Measurements from ENCODE around the gene SPRED3.

The SPRED3 gene

DNA sequence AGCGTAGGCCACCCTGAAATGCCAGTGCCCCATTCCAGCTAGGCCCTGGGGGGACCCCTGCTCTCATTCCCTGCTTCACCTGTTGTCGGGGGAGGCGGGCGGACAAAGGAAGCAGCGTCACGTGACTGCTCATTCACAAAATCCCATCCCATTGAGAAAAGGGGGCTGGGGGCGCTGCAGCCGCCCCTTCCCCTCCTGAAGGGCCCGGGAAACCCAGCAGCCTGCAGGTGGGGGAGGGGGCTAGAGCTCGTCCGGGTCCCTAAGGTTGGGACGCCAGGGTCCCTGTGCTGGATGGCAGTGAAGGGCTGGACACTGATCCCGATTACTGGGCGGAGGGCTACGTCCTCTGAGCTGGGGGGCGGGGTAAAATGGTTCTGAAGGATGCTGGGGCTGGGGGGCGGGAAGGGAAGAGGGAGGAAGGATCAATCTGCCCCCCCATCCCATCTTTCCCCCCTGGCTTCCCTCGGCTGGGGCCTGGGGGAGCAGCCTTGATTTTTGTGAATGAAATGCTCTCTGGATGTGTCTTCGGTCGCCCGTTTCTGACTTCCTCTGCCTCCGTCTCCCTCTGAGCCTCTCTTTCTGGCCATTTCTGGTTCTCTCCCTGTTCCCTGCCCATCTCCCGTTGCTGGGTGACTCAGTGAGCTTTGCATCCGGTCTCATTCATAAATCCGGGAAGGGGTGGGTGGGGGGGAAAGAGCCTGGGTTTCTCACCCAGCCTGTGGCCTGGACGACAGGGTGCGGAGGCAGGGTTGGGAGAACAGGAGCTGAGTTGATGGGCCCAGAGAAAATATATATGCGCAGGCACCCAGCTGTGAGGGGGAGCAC lies 816 bp downstream of the SPRED3 start:
- H3K9me3 ChIP-seq (ENCODE audit: insufficient read depth, low read length, severe bottlenecking): no peaks in the 10 kb centered on the region
- no peaks in the 10 kb centered on the region for H3K79me2 ChIP-seq (ENCODE audit: insufficient read depth, low read length)
- peaks cover 10% of the 10 kb centered on the region; the same call in 1 of the 2 replicates for H3K36me3 ChIP-seq (ENCODE audit: insufficient read depth, low read length)
- DNase-seq: no peak
- peak overlapping the region; percentile 47; the same call in 1 of the 2 replicates for H3K27ac ChIP-seq (ENCODE audit: low read length)
- H3K9ac ChIP-seq (ENCODE audit: low read depth, low read length): peak overlapping the region; percentile 58
- H2AFZ ChIP-seq (ENCODE audit: low read depth, low read length): peak overlapping the region; percentile 95; the same call in 1 of the 2 replicates
- ATAC-seq (ENCODE audit: insufficient read depth, low read depth): no peak
- TF ChIP-seq EZH2 (IDR thresholded peaks at IDR 0.05; ENCODE audit: borderline replicate concordance, low read depth, low read length, severe bottlenecking): no peak
- TF ChIP-seq, protein P1, sequence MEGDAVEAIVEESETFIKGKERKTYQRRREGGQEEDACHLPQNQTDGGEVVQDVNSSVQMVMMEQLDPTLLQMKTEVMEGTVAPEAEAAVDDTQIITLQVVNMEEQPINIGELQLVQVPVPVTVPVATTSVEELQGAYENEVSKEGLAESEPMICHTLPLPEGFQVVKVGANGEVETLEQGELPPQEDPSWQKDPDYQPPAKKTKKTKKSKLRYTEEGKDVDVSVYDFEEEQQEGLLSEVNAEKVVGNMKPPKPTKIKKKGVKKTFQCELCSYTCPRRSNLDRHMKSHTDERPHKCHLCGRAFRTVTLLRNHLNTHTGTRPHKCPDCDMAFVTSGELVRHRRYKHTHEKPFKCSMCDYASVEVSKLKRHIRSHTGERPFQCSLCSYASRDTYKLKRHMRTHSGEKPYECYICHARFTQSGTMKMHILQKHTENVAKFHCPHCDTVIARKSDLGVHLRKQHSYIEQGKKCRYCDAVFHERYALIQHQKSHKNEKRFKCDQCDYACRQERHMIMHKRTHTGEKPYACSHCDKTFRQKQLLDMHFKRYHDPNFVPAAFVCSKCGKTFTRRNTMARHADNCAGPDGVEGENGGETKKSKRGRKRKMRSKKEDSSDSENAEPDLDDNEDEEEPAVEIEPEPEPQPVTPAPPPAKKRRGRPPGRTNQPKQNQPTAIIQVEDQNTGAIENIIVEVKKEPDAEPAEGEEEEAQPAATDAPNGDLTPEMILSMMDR (IDR thresholded peaks at IDR 0.05; ENCODE audit: borderline replicate concordance, extremely low read depth, low read length, poor library complexity, severe bottlenecking): no peak
- H3K4me1 ChIP-seq (ENCODE audit: insufficient read depth, low read length): peaks cover 50% of the 10 kb centered on the region
- peak overlapping the region; percentile 100 for H3K4me2 ChIP-seq (ENCODE audit: insufficient read depth, low read length)
- H4K20me1 ChIP-seq (ENCODE audit: insufficient read depth, low read length): peaks cover 28% of the 10 kb centered on the region
- H3K27me3 ChIP-seq (ENCODE audit: insufficient read depth, low read length, poor library complexity): no peaks in the 10 kb centered on the region
- peak overlapping the region in 1 of 2 experiments; percentile 88; a peak in 2 of 4 replicates for H3K4me3 ChIP-seq (ENCODE audit: low read depth in 1 of 2, low read length in 2 of 2)

GRCh38 chr19:38389957-38390924 lies 1.7 kb downstream of the SPRED3 start:
- DNase-seq: no peak
- H3K27me3 ChIP-seq (ENCODE audit: insufficient read depth, low read length, poor library complexity): no peaks in the 10 kb centered on the region
- no peak overlapping the region for H3K4me2 ChIP-seq (ENCODE audit: insufficient read depth, low read length)
- no peak overlapping the region for H3K27ac ChIP-seq (ENCODE audit: low read length)
- peaks cover 1% of the 10 kb centered on the region; the same call in 1 of the 2 replicates for H3K36me3 ChIP-seq (ENCODE audit: insufficient read depth, low read length)
- ATAC-seq (ENCODE audit: insufficient read depth, low read depth): no peak
- H3K79me2 ChIP-seq (ENCODE audit: insufficient read depth, low read length): no peaks in the 10 kb centered on the region
- peaks cover 19% of the 10 kb centered on the region for H4K20me1 ChIP-seq (ENCODE audit: insufficient read depth, low read length)
- TF ChIP-seq EZH2 (IDR thresholded peaks at IDR 0.05; ENCODE audit: borderline replicate concordance, low read depth, low read length, severe bottlenecking): no peak
- peaks cover 41% of the 10 kb centered on the region for H3K4me1 ChIP-seq (ENCODE audit: insufficient read depth, low read length)
- no peak overlapping the region for H2AFZ ChIP-seq (ENCODE audit: low read depth, low read length)
- no peak overlapping the region for H3K4me3 ChIP-seq (ENCODE audit: low read depth in 1 of 2, low read length in 2 of 2)
- H3K9me3 ChIP-seq (ENCODE audit: insufficient read depth, low read length, severe bottlenecking): no peaks in the 10 kb centered on the region
- no peak overlapping the region for H3K9ac ChIP-seq (ENCODE audit: low read depth, low read length)

GRCh38 chr19:38391911-38392464 lies 3.5 kb downstream of the SPRED3 start:
- H3K9me3 ChIP-seq (ENCODE audit: insufficient read depth, low read length, severe bottlenecking): no peaks in the 10 kb centered on the region
- H3K36me3 ChIP-seq (ENCODE audit: insufficient read depth, low read length): no peaks in the 10 kb centered on the region
- no peak overlapping the region for H3K4me2 ChIP-seq (ENCODE audit: insufficient read depth, low read length)
- no peak for DNase-seq
- no peak overlapping the region for H3K9ac ChIP-seq (ENCODE audit: low read depth, low read length)
- TF ChIP-seq EZH2 (IDR thresholded peaks at IDR 0.05; ENCODE audit: borderline replicate concordance, low read depth, low read length, severe bottlenecking): no peak
- no peak for ATAC-seq (ENCODE audit: insufficient read depth, low read depth)
- H3K27me3 ChIP-seq (ENCODE audit: insufficient read depth, low read length, poor library complexity): no peaks in the 10 kb centered on the region
- no peaks in the 10 kb centered on the region for H3K79me2 ChIP-seq (ENCODE audit: insufficient read depth, low read length)
- no peak overlapping the region for H3K4me3 ChIP-seq (ENCODE audit: low read depth in 1 of 2, low read length in 2 of 2)
- H2AFZ ChIP-seq (ENCODE audit: low read depth, low read length): no peak overlapping the region
- peaks cover 24% of the 10 kb centered on the region for H3K4me1 ChIP-seq (ENCODE audit: insufficient read depth, low read length)
- peaks cover 12% of the 10 kb centered on the region; the same call in 1 of the 2 replicates for H4K20me1 ChIP-seq (ENCODE audit: insufficient read depth, low read length)
- H3K27ac ChIP-seq (ENCODE audit: low read length): no peak overlapping the region

DNA sequence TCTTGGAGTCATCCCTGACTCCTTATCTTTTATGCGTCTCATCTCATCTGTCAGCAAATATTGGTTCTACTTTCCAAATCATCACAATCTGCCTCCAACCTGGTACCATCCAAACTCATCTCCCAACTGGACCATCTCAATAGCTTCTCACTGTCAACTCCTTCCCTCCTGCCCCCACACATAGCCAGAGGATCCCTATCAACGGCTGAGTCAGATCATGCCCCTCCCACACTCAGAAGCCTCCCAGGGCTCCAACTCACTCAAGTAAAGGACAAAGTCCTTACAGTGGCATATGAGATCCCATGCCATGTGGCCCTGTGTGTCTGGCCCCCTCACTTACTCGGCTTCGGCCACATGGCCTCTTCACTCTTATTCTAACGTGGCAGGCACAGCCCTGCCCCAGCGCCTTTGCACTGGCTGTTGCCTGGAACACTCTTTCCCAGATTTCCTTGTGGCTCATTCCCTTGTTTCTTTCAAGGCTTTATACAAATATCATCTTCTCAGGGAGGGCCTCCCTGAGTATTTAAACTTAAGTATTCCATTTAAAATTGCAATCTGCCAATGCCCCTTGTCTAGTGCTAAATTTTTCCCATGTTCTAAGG lies 4.3 kb downstream of the SPRED3 start:
- H2AFZ ChIP-seq (ENCODE audit: low read depth, low read length): no peak overlapping the region
- TF ChIP-seq, protein P1 (IDR thresholded peaks at IDR 0.05; ENCODE audit: borderline replicate concordance, extremely low read depth, low read length, poor library complexity, severe bottlenecking): no peak
- TF ChIP-seq EZH2 (IDR thresholded peaks at IDR 0.05; ENCODE audit: borderline replicate concordance, low read depth, low read length, severe bottlenecking): no peak
- no peaks in the 10 kb centered on the region for H3K79me2 ChIP-seq (ENCODE audit: insufficient read depth, low read length)
- DNase-seq (no peak), ATAC-seq (ENCODE audit: insufficient read depth, low read depth) (no peak)
- H3K4me3 ChIP-seq (ENCODE audit: low read depth in 1 of 2, low read length in 2 of 2): no peak overlapping the region
- H3K27me3 ChIP-seq (ENCODE audit: insufficient read depth, low read length, poor library complexity): no peaks in the 10 kb centered on the region
- 0 out of 2 replicates have a peak, but pooled peaks cover 7% of the 10 kb centered on the region for H4K20me1 ChIP-seq (ENCODE audit: insufficient read depth, low read length)
- H3K9ac ChIP-seq (ENCODE audit: low read depth, low read length): no peak overlapping the region
- H3K36me3 ChIP-seq (ENCODE audit: insufficient read depth, low read length): no peaks in the 10 kb centered on the region
- H3K4me2 ChIP-seq (ENCODE audit: insufficient read depth, low read length): no peak overlapping the region
- peaks cover 16% of the 10 kb centered on the region for H3K4me1 ChIP-seq (ENCODE audit: insufficient read depth, low read length)
- no peak overlapping the region for H3K27ac ChIP-seq (ENCODE audit: low read length)
- H3K9me3 ChIP-seq (ENCODE audit: insufficient read depth, low read length, severe bottlenecking): no peaks in the 10 kb centered on the region

Data from DND-41 (cell line).